ENCODE measurements around the gene COQ8A. TPM values are rescaled to one million over a fixed set of nuclear protein-coding genes. Genes with fewer than 3 reads are reported as not detected.

Gene COQ8A
- total RNA-seq, 6 donors from 2014 or later = 27.1 to 105 (median 44.6) TPM

DNA sequence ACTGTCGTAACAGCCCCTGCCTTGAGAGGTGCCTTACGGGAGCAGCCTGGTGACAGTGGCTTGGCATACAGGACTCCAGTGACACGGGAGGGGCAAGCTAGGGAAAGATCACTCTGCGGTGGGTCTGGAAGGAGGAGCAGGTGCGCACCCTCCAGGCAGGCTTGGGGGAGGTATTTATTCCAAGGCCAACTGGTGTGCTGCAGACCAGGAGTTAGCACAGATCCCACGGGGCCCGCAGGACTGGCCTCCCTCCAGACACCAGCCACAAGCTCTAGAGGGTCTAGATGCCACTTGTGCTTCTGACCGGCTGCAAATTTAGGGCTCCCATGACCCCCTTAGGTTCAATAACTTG lies 47.6 kb upstream of the COQ8A start:
- WGBS, 2 donors = 60 to 64% methylated on average over 8 of the region's 8 CpGs
- ATAC-seq (ENCODE audit: low FRiP score in 2 of 2) = no peak
- H3K27ac ChIP-seq = peak overlapping the region in 2 of 4 donors; percentile 54 to 74

DNA sequence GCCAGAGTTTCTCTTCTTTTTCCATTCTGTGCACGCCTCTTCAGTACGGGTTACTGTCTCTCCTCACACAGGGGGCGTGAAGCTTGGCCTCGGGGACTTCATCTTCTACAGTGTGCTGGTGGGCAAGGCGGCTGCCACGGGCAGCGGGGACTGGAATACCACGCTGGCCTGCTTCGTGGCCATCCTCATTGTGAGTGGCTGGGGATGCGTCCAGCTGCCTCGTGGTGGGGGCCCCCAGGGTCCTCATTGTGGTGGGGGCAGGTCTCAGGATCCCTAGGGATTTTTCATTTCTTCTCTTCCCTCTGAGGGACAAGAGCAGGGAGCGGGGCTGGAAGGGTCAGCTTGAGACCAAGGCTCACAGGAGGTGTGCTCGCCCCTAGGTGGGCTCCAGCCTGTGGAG lies 46.2 kb upstream of the COQ8A start:
- H3K27ac ChIP-seq = no peak overlapping the region
- peaks cover 7 to 85% (median 48%) of the 10 kb centered on the region in 4 donors for H3K36me3 ChIP-seq
- WGBS, 2 donors = 96 to 97% methylated on average over 11 to 13 of the region's 13 CpGs
- no peak for TF ChIP-seq POLR2AphosphoS5 (IDR thresholded peaks at IDR 0.05)
- TF ChIP-seq, protein P1, sequence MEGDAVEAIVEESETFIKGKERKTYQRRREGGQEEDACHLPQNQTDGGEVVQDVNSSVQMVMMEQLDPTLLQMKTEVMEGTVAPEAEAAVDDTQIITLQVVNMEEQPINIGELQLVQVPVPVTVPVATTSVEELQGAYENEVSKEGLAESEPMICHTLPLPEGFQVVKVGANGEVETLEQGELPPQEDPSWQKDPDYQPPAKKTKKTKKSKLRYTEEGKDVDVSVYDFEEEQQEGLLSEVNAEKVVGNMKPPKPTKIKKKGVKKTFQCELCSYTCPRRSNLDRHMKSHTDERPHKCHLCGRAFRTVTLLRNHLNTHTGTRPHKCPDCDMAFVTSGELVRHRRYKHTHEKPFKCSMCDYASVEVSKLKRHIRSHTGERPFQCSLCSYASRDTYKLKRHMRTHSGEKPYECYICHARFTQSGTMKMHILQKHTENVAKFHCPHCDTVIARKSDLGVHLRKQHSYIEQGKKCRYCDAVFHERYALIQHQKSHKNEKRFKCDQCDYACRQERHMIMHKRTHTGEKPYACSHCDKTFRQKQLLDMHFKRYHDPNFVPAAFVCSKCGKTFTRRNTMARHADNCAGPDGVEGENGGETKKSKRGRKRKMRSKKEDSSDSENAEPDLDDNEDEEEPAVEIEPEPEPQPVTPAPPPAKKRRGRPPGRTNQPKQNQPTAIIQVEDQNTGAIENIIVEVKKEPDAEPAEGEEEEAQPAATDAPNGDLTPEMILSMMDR (IDR thresholded peaks at IDR 0.05) = no peak
- no peak for TF ChIP-seq EP300 (IDR thresholded peaks at IDR 0.05)
- TF ChIP-seq POLR2A (IDR thresholded peaks at IDR 0.05) = no peak
- H3K27me3 ChIP-seq = no peaks in the 10 kb centered on the region
- H3K4me1 ChIP-seq = peaks cover 6 to 14% (median 9%) of the 10 kb centered on the region in 4 donors
- H3K9me3 ChIP-seq = no peaks in the 10 kb centered on the region
- ATAC-seq (ENCODE audit: low FRiP score in 2 of 2) (no peak), DNase-seq (peak in 1 of 2 donors; percentile 59)
- no peak overlapping the region for H3K4me3 ChIP-seq

More for the DNA sequence above, 47.6 kb upstream of the COQ8A start:
- no peak for DNase-seq
- Histone ChIP-seq H3K9me3 (no peaks in the 10 kb centered on the region), H3K4me1 (peaks cover 6 to 14% (median 9%) of the 10 kb centered on the region in 4 donors), H3K27me3 (no peaks in the 10 kb centered on the region), H3K4me3 (no peak overlapping the region), H3K36me3 (peaks cover 7 to 89% (median 48%) of the 10 kb centered on the region in 4 donors)
- TF ChIP-seq, protein P1 (IDR thresholded peaks at IDR 0.05) = no peak
- TF ChIP-seq EP300 (IDR thresholded peaks at IDR 0.05) (no peak), POLR2AphosphoS5 (IDR thresholded peaks at IDR 0.05) (no peak), POLR2A (IDR thresholded peaks at IDR 0.05) (no peak)

DNA sequence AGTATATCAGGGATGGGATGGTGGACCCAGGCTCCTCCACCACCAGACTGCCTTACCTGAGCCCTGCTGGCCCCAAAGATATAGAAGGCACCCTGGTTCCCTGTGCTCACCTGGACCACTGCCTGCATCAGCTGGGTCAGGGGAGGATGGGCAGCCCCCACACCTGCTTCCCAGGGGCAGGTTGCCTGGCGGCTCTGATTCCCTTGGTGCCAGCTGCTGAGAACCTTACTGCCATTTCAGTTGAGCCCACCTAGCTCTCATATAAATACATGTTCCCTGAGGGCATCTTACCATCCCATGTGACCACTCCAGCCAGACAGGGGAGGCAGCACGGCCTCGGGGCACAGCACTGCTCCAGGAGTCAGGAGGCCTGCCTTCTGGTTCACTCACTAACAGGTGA lies 45.3 kb upstream of the COQ8A start:
- H3K9me3 ChIP-seq = no peaks in the 10 kb centered on the region
- no peaks in the 10 kb centered on the region for H3K27me3 ChIP-seq
- ATAC-seq (ENCODE audit: low FRiP score in 2 of 2) = no peak
- H3K4me1 ChIP-seq = peaks cover 6 to 14% (median 9%) of the 10 kb centered on the region in 4 donors
- peak in 1 of 2 donors; percentile 53 for DNase-seq
- H3K36me3 ChIP-seq = peaks cover 4 to 84% (median 49%) of the 10 kb centered on the region in 4 donors
- TF ChIP-seq EP300 (IDR thresholded peaks at IDR 0.05) = no peak
- H3K27ac ChIP-seq = no peak overlapping the region
- no peak overlapping the region for H3K4me3 ChIP-seq
- WGBS, 2 donors = 86% methylated on average over 1 of the region's 3 CpGs; no CpG with 5 or more reads in 1 of the 2 donors

DNA sequence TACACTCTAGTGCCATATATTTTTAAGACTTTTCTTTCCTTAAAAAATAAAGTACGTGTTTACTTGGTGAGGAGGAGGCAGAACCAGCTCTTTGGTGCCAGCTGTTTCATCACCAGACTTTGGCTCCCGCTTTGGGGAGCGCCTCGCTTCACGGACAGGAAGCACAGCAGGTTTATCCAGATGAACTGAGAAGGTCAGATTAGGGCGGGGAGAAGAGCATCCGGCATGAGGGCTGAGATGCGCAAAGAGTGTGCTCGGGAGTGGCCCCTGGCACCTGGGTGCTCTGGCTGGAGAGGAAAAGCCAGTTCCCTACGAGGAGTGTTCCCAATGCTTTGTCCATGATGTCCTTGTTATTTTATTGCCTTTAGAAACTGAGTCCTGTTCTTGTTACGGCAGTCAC lies 44.5 kb upstream of the COQ8A start:
- 84 to 87% methylated on average over 11 of the region's 11 CpGs for WGBS, 2 donors
- no peak overlapping the region for H3K4me3 ChIP-seq
- peaks cover 6 to 14% (median 9%) of the 10 kb centered on the region in 4 donors for H3K4me1 ChIP-seq
- TF ChIP-seq POLR2AphosphoS5 (IDR thresholded peaks at IDR 0.05) (no peak), EP300 (IDR thresholded peaks at IDR 0.05) (no peak), POLR2A (IDR thresholded peaks at IDR 0.05) (no peak)
- TF ChIP-seq, protein P1 (IDR thresholded peaks at IDR 0.05) = no peak
- no peaks in the 10 kb centered on the region for H3K9me3 ChIP-seq
- ATAC-seq (ENCODE audit: low FRiP score in 2 of 2) (no peak), DNase-seq (no peak)
- H3K36me3 ChIP-seq = peaks cover 4 to 84% (median 44%) of the 10 kb centered on the region in 4 donors
- H3K27ac ChIP-seq = no peak overlapping the region
- no peaks in the 10 kb centered on the region for H3K27me3 ChIP-seq

DNA sequence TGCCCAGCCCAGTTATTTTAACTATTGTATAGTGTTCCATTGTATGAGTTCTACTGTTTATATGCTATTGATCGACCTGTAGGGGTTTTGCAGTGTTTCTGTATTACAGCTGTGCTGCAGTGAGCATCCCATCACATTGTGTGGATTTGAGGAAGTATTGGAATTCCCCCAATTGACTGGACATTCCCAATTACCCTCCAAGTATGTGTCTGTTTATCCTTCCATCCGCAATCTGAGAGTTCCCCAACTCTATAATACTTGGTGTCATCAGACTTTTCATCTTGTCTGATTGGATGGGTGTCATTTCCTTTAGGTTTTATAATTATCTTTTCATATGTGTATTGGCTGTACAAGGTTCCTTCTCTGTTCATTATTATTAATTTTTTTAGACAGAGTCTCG lies 41.8 kb upstream of the COQ8A start:
- Histone ChIP-seq H3K4me1 (no peaks in the 10 kb centered on the region), H3K36me3 (peaks cover 4 to 73% (median 39%) of the 10 kb centered on the region in 4 donors)
- ATAC-seq (ENCODE audit: low FRiP score in 2 of 2) = no peak

More for the DNA sequence above, 41.8 kb upstream of the COQ8A start:
- no peak for DNase-seq
- TF ChIP-seq POLR2A (IDR thresholded peaks at IDR 0.05) (no peak), POLR2AphosphoS5 (IDR thresholded peaks at IDR 0.05) (no peak), EP300 (IDR thresholded peaks at IDR 0.05) (no peak)
- TF ChIP-seq, protein P1 (IDR thresholded peaks at IDR 0.05) = no peak
- H3K4me3 ChIP-seq = no peak overlapping the region
- 89 to 97% methylated on average over 3 of the region's 3 CpGs for WGBS, 2 donors
- H3K9me3 ChIP-seq = no peaks in the 10 kb centered on the region
- H3K27ac ChIP-seq = no peak overlapping the region
- no peaks in the 10 kb centered on the region for H3K27me3 ChIP-seq
